GM19193 (cell line): ENCODE data around the gene FEM1B.

ENCODE experiments used
- POLR2A ChIP-seq: IDR thresholded peaks from 4 replicates; pipeline ENCODE4 v1.6.1; 2011; ENCODE audit not compliant: insufficient read depth, insufficient read length; ENCODE audit errors: extremely low read depth

FEM1B gene

DNA sequence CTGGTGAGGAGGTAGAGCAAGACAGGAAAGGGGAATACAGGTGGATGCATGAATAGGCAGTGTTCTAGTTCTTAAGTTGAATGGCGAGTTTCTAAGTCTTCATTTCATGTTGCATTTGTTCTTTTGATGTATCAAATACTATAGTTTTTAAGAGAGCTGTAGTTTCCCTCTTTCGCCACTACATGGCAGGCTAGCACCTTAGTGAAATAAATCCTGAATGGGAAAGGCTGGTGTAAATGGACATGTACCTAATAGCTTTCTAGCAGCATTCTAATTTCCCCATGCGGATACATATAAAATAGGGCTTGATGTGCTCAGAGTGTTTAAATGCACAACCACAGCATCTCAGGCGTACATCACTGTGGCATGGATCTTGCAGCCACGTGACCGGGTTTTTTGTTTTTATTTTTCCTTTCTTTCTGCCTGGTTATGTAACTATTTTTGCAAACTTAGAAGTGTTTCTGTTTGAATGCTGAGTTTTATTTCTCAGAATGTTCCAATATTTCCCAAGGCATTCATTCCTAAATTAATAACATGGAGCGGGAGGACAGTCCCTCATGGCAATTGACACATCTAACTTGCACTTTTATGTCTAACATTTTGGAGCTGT is 24.5 kb upstream of the FEM1B start:
- TF ChIP-seq POLR2A = no peak

- no peak for TF ChIP-seq POLR2A
Measured at GRCh38 chr15:68256675-68257450, 20.7 kb upstream of the FEM1B start.

DNA sequence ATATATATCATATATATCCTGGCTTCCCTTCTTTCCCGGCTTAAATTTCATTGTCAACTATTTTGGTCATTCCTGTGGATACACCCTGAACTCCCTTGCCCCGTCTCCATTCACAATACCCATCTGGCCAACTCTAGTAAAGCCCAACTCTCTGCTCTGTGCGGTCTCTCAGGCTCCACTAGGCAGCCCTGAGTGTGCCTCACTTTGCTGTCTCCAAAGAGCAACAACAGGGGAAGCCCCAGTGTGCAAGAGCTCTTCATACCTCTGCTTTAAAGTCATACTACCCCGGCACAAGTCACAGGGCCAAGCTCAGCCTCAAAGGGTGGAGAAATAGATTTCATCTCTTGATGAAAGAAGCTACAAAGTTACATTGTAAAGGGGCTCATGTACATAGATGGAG is 18.9 kb upstream of the FEM1B start:
- TF ChIP-seq POLR2A = no peak

DNA sequence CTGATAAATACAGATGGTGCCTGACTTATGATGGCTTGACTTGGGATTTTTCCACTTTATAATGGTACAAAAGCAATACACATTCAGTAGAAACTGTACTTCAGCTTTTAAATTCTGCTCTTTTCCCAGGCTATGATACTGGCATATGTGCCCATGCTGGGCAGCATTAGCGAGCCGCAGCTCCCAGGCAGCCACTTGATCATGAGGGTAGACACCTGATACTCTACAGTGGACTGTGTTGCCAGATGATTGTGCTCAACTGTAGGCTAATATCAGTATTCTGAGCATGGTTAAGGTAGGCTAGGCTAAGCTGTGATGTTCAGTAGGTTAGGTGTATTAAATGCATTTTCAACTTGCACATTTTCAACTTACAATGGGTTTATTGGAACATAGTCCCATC is 17.7 kb upstream of the FEM1B start:
- no peak for TF ChIP-seq POLR2A

GRCh38 chr15:68261241-68261640 is 16.3 kb upstream of the FEM1B start:
- TF ChIP-seq POLR2A = no peak

DNA sequence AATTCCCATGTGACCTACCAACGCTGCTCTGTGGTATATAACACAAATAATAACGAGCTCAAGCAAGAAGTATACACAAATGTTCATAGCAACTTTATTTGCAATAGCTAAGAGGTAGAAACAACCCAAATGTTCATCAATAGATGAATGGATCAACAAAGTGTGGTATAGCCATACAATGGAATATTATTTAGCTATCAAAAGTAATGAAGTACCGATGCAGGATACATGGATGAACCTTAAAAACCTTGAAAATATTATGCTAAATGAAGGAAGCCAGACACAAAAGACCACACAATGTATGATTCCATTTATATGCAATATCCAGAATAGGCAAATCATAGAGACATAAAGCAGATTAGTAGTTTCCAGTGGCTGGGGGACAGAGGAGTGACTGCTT is 15.6 kb upstream of the FEM1B start:
- TF ChIP-seq POLR2A = no peak

- TF ChIP-seq POLR2A = no peak
Measured at GRCh38 chr15:68262514-68263356, 14.8 kb upstream of the FEM1B start.

GRCh38 chr15:68264282-68264681 is 13.3 kb upstream of the FEM1B start:
- no peak for TF ChIP-seq POLR2A

DNA sequence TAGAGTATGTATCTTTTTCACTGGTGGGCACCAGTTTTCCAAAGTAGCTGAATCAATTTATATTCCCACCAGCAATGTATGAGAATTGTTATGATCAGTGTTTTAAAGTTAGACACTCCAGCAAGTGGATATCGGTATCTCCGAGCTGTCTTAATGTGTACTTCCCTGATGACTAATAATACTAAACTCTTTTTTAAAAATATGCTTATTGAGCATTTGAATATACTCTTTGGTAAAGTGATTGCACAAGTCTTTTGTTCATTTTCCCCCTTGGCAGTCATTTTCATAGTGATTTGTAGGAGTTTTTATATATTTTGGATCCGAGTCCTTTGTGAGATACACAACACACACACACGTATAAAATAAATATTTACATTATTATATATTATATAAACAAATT is 12.5 kb upstream of the FEM1B start:
- TF ChIP-seq POLR2A = no peak

DNA sequence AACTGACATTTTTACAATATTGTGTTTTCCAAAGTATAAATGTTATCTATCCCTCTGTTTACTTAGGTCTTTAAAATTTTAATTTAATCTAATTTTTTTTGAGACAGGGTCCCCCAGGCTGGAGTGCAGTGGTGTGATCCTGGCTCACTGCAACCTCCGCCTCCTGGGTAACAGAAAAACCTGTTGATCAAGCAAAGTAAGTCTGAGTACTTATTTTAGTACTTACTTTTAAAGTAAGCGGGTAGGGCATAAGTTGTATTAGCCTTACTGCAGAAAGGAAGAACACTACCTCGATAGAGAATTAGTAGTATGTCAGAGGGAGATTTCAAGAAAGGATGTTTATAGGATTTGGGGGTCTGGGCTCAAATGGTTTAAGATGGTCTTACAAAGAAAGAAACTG is 11.9 kb upstream of the FEM1B start:
- no peak for TF ChIP-seq POLR2A

GRCh38 chr15:68268405-68268804 is 9.1 kb upstream of the FEM1B start:
- TF ChIP-seq POLR2A = no peak

DNA sequence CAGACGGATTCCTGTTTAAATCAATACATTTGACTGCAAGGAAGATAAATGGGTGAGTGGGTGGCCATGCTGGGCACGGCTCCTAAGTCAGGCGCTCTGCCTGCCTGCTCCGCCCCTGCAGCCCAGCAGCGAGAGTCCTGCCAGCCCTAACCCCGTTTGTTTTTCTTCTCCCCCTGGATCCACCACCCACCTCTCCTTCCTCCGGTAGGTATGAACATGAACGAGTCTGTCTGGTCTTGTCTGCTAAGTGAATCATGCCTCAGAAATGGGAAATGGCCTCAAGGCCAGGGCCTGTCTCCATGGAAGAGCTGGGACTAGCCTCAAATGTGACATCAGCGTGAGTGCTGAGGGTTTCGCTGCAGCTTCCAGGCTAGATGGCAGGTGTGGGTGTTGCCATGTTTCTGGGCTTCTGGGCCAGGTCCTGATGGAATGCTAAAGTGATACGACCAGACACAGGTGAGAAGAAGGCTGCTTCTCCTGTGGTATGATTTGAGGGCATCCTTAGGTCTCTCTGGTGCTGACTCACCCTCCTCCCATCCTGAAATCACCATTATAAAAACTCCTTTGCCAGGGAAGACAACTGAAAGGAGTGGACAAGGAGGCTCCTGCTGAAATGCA is 5.6 kb upstream of the FEM1B start:
- TF ChIP-seq POLR2A = no peak

DNA sequence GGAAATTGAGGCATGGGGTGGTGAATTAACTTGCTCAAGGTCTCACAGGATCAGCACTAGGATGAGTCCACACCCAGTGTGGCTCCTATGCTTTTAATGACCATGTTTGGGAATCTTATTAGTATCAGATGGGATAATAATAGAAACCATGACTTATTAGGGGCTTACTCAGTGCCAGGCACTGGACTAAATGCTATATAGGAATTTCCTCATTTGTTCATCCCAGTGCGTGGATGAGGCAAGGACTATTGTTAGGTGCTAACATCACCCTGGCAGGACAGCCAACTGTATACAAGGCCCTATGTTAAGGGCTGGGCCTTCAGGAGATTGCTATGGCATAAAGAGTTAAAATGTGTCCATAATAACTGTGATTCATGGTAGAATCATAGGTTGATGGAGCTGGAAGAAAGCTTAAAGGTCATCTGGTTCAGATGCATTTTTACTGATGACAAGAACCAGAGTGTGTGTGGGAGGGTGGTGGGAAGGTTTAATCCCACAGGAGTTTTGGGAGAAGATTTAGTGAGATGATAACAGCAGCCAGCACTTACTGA is 4.7 kb upstream of the FEM1B start:
- no peak for TF ChIP-seq POLR2A

DNA sequence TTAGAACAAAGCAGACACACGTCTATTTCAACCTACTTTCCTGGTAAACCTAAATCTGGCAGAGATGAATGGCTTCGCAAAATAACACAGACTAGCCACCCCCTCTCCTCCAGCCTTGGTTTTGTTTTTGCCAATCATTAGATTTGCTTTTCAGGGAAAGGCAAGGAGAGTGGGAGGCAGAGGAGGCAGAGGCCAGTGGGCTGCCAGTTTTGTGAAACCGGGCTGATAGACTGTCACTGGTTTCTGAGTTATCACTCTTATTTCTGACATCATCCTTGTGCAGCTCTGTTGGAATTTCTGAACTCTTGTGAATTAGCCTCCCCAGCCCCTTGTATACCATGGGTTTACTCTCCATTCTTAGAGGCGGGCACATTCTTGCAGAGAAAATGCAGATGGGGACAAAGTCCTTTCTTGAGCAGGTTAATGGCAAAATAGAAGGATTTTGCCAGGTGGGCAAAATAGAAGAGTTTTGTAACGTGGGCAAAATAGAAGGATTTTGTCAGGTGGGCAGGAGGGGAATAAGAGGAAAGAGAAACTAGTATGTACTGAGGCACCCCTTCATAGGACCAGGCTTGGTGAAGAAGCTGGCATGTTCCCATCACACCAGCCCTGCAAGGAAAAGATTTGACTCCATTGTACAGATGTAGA is 3.2 kb upstream of the FEM1B start:
- no peak for TF ChIP-seq POLR2A
